Hematopoietic multipotent progenitor cell (in vitro differentiated cells): ENCODE data around the gene C22orf31. TPM values are rescaled to one million over a fixed set of nuclear protein-coding genes. Genes with fewer than 3 reads are reported as not detected.
"Not testable (repeated sequence)": the region's sequence is repeated elsewhere in the genome, so short reads cannot be mapped to it uniquely, and the experiment has no call there.

Experiments
- DNase-seq, 3 donors: peaks; one replicate each; pipeline ENCODE4 v3.0.0-alpha.2; 2011 to 2015; ENCODE audit warnings: low read depth in 2 of 3, low spot score in 2 of 3
- total RNA-seq: library from RNA; depleted of rRNA; stranded (reverse); fragments of >200 nt; gene quantifications from one replicate; pipeline ENCODE4 v1.2.3, GENCODE V29; 2012

Gene C22orf31
- not detected for total RNA-seq

- DNase-seq = no peak
Measured at GRCh38 chr22:29061773-29062172, at the start of gene C22orf31. Gene C22orf31 (minus strand): TSS chr22:29061831. CDS start chr22:29061792, 39 bp downstream.

GRCh38 chr22:29110946-29111345 is 49.3 kb upstream of the C22orf31 start:
- no peak for DNase-seq

GRCh38 chr22:29109822-29110221 is 48.2 kb upstream of the C22orf31 start:
- no peak for DNase-seq

GRCh38 chr22:29108137-29108536 is 46.5 kb upstream of the C22orf31 start:
- no peak for DNase-seq

GRCh38 chr22:29106839-29107238 is 45.2 kb upstream of the C22orf31 start:
- no peak for DNase-seq

- no peak for DNase-seq
Measured at GRCh38 chr22:29105468-29105867, 43.8 kb upstream of the C22orf31 start.

GRCh38 chr22:29103121-29103520 is 41.5 kb upstream of the C22orf31 start:
- DNase-seq = no peak

- DNase-seq = no peak
Measured at GRCh38 chr22:29102300-29102699, 40.7 kb upstream of the C22orf31 start.

- no peak for DNase-seq
Measured at GRCh38 chr22:29098296-29098695, 36.7 kb upstream of the C22orf31 start.

GRCh38 chr22:29096736-29097669 is 35.4 kb upstream of the C22orf31 start:
- DNase-seq = no peak

- DNase-seq = no peak
Measured at GRCh38 chr22:29095459-29095858, 33.8 kb upstream of the C22orf31 start.

GRCh38 chr22:29093501-29094300 is 32.1 kb upstream of the C22orf31 start:
- DNase-seq = no peak

GRCh38 chr22:29093030-29093429 is 31.4 kb upstream of the C22orf31 start:
- DNase-seq = no peak

- no peak for DNase-seq
Measured at GRCh38 chr22:29092243-29092642, 30.6 kb upstream of the C22orf31 start.

- no peak for DNase-seq
Measured at GRCh38 chr22:29090039-29090438, 28.4 kb upstream of the C22orf31 start.

GRCh38 chr22:29089507-29089906 is 27.9 kb upstream of the C22orf31 start:
- no peak for DNase-seq

GRCh38 chr22:29088809-29089208 is 27.2 kb upstream of the C22orf31 start:
- no peak for DNase-seq

- no peak for DNase-seq
Measured at GRCh38 chr22:29087012-29087411, 25.4 kb upstream of the C22orf31 start.

- DNase-seq = no peak
Measured at GRCh38 chr22:29083933-29084591, 22.4 kb upstream of the C22orf31 start.

- not testable (repeated sequence) for DNase-seq
Measured at GRCh38 chr22:29083576-29083932, 21.9 kb upstream of the C22orf31 start.
